SW 1271 (cell line): ENCODE measurements around the gene MYOCOS.

ENCODE experiments used
- DNase-seq, 2 experiments: peaks; one replicate each; lab custom pipeline; 2025; lab: John Stamatoyannopoulos, UW

Gene MYOCOS

DNA sequence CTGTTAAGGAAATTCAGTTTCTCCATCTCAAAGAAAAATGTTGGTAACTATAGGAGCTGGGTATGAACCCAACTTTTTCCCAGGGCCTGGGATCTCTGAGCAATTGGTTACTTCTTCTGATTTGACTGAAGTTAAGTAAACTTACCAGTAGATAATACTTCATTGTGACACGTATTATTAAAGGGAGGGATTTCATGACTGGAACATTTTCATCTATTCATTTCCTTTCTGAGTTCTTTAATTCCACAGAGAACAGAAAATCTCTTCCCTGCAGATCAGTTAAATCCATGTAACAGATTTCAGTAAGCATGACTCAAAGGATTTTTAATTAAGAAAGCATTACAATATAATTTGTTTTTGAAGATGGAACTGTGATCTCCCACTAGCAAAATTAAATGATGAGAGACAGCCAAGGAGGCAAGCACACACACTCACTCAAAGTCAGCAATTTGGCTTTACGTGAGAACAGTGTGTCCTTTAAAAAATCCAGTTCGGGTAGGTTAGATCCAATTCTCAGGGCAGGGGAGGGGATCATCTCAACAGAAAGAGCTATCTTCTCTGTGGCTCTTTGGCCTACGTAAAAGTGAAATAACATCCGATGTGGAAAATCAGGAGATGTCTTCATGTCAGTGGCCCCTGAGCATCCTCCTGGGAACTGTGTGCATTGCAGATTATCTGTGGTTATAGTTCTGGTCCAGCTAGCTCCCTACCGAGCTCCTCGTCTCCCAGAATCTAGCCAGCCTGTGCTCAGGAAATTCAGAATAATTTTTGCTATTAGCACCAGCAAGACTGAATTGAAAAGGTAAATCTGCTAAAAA, 41.2 kb downstream of the MYOCOS start:
- no peak for DNase-seq

GRCh38 chr1:171663854-171664575, 42.0 kb downstream of the MYOCOS start:
- DNase-seq, result no peak

- DNase-seq, result no peak
These were observed 42.9 kb downstream of the MYOCOS start for GRCh38 chr1:171664976-171665375.

GRCh38 chr1:171666114-171666769, 44.2 kb downstream of the MYOCOS start:
- no peak for DNase-seq

GRCh38 chr1:171668372-171668771, 46.3 kb downstream of the MYOCOS start:
- DNase-seq, result no peak

DNA sequence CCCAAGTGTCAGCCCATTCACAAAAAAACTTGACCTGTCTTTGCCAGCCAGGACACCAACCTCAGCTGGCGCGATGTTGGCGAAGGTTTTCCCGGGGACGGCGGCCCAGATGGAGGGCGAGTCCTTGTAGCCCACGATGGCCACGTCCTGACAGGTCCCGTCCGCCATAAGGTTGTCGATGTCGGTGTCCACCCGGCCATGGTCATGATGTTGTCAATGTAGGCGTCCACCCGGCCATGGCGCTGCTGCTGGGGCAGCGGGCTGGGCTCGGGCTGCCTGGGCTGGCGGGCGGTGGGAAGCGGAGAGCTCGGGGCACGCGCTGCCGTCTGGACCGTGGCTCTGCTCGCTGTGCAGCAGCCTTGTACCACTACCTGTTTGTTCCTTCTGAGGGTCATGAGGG, 48.7 kb downstream of the MYOCOS start:
- no peak for DNase-seq

DNA sequence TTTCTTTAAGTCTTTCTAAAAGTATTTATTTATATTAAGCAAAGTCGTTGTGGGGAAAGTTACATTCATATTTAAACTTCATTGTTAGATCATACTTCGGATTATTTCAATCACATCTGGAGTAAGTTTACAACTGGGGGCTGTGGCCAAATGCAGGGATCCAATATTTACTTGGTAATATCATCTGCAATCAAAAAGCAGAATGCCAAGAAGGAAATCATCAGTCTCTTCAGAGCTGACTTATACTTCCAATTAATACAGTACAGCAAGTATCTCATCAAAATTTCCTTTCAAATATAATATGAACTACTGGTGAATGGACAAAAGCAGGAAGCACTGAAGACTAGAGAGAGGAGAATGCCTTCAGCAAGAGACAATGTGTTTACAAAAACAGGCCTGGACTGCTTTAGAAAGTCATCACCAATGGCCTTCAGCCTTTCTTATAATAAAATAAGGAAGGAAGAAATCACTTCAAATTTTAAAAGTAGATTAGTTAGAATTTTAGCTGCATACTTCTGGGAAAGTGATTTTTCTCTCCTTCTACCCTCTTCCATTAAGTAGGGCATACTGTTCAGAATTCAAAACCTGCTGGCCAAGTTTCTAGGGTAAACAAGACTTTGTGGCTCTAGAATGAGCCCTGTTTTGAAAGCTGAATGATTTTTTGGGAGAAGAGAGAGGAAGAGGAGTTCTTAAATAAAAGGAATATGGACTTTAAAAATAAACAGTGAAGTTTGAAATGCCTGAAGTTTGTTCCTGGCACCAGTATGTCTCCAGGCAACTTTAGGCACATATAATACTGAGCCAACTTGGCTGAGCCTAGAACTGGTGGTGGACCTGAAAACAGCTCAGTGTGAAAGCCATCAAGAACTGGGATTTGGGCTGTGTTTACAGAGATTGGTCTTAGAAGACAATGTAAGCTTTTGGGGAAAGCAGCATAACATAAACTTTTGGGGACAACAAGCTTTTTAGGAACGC, 52.7 kb downstream of the MYOCOS start:
- DNase-seq, result no peak
